CD4-positive, alpha-beta T cell (primary cell): ENCODE data around the gene PIGZ. TPM values are rescaled to one million over a fixed set of nuclear protein-coding genes. Genes with fewer than 3 reads are reported as not detected.

Experiments used
- ATAC-seq: fragments of 200-7000 bp; cut with Tn5 transposase; one replicate; pipeline ENCODE4 v1.10.0; 2022; ENCODE audit warnings: mild to moderate bottlenecking; ENCODE audit not compliant: poor library complexity
- CTCF ChIA-PET: fragments of 350-600 bp; sonication (Branson Sonifier 250); formaldehyde crosslinking; loops from one replicate; lab custom pipeline; 2021; ENCODE audit warnings: antibody characterized with exemption, inconsistent platforms; lab: Charles Lee
- POLR2A ChIA-PET: fragments of 350-600 bp; sonication (Branson Sonifier 250); formaldehyde crosslinking; loops from one replicate; lab custom pipeline; 2021; ENCODE audit warnings: antibody characterized with exemption, inconsistent platforms; lab: Charles Lee
- DNase-seq, 14 experiments: peaks; one replicate each; pipeline ENCODE4 v3.0.0-alpha.2; 2013 to 2020; ENCODE audit warnings: mixed read lengths in 2 of 14
- H3K27ac ChIP-seq, 2 donors: one replicate each; pipeline versions ENCODE4 v1.5.1 to v1.7.0; 2013; ENCODE audit warnings: low read length in 2 of 2, low read depth in 1 of 2, mild to moderate bottlenecking in 1 of 2
- H3K27me3 ChIP-seq, 2 experiments: 1 replicate in 1 of 2; 2 replicates in 1 of 2; pipeline versions ENCODE4 v1.6.1 to v1.7.0; 2013; ENCODE audit warnings: low read length in 2 of 2, control low read depth in 1 of 2, mild to moderate bottlenecking in 1 of 2, moderate library complexity in 1 of 2; ENCODE audit not compliant: insufficient read depth in 2 of 2, control insufficient read depth in 1 of 2
- H3K36me3 ChIP-seq: one replicate; pipeline ENCODE4 v1.6.1; 2013; ENCODE audit warnings: low read length, control low read depth; ENCODE audit not compliant: insufficient read depth
- H3K4me1 ChIP-seq: one replicate; pipeline ENCODE4 v1.6.1; 2013; ENCODE audit warnings: low read length, control low read depth; ENCODE audit not compliant: insufficient read depth
- H3K4me3 ChIP-seq: one replicate; pipeline ENCODE4 v1.5.1; 2013; ENCODE audit warnings: mild to moderate bottlenecking, low read length, moderate library complexity
- H3K9me3 ChIP-seq, 2 experiments: 1 replicate in 1 of 2; 2 replicates in 1 of 2; pipeline versions ENCODE4 v1.6.1 to v1.7.0; 2013; ENCODE audit warnings: low read length in 2 of 2, mild to moderate bottlenecking in 2 of 2, control low read depth in 1 of 2, moderate library complexity in 1 of 2; ENCODE audit not compliant: control insufficient read depth in 1 of 2, insufficient read depth in 1 of 2
- H3K27ac Mint-ChIP-seq: one replicate; pipeline ENCODE4 v1.8.0; 2020; ENCODE audit warnings: mixed read lengths
- H3K27me3 Mint-ChIP-seq: one replicate; pipeline ENCODE4 v1.8.0; 2021; ENCODE audit warnings: mixed read lengths
- H3K36me3 Mint-ChIP-seq: one replicate; pipeline ENCODE4 v1.8.0; 2021; ENCODE audit warnings: low read depth, mixed read lengths
- H3K4me1 Mint-ChIP-seq: one replicate; pipeline ENCODE4 v1.8.0; 2021; ENCODE audit warnings: low read depth, mixed read lengths
- H3K4me3 Mint-ChIP-seq: one replicate; pipeline ENCODE4 v1.8.0; 2020; ENCODE audit warnings: mild to moderate bottlenecking, mixed read lengths
- H3K9me3 Mint-ChIP-seq: one replicate; pipeline ENCODE4 v1.8.0; 2020; ENCODE audit warnings: mixed read lengths
- CTCF ChIP-seq: fragments of 200-600 bp; IDR thresholded peaks from one replicate; pipeline ENCODE4 v1.8.0; 2022; ENCODE audit warnings: antibody characterized with exemption, mild to moderate bottlenecking
- intact Hi-C, 2 experiments: fragments of 100-400 bp; cut with DNase I in 1 of 2; cut with micrococcal nuclease in 1 of 2; formaldehyde crosslinking; loops; one replicate each; pipeline versions ENCODE4 v1.15.1 to v1.9.0; 2023 to 2025; cut with DNase I, micrococcal nuclease
- total RNA-seq, 174 experiments: library from RNA in 2 of 174; stranded (reverse) in 2 of 174; gene quantifications; one replicate each; pipeline ENCODE4 v1.2.3 and lab custom pipeline; 2021 to 2026

PIGZ gene
- total RNA-seq, 2 experiments from 2014 or later, result 0.33 to 0.61 TPM

GRCh38 chr3:197009532-197010019 is 40.9 kb upstream of the PIGZ start:
- Mint-ChIP-seq H3K27ac (no peak overlapping the region), H3K36me3 (no peaks in the 10 kb centered on the region), H3K9me3 (no peaks in the 10 kb centered on the region), H3K4me3 (no peak overlapping the region), H3K27me3 (no peaks in the 10 kb centered on the region), H3K4me1 (no peaks in the 10 kb centered on the region)
- CTCF ChIA-PET, result no interaction called here
- no peak for ATAC-seq
- DNase-seq, result no peak
- Histone ChIP-seq H3K36me3 (no peaks in the 10 kb centered on the region), H3K4me1 (no peaks in the 10 kb centered on the region), H3K4me3 (no peak overlapping the region), H3K9me3 (no peaks in the 10 kb centered on the region), H3K27ac (no peak overlapping the region), H3K27me3 (no peaks in the 10 kb centered on the region)
- intact Hi-C loops, result loop anchor here in 1 of 2 experiments (10.0 kb wide), 1 partner anchor 175 kb away; no protein-coding TSS in a partner anchor
- TF ChIP-seq CTCF, result no peak
- POLR2A ChIA-PET, result no interaction called here

GRCh38 chr3:197008436-197009209 is 40.0 kb upstream of the PIGZ start:
- DNase-seq, result no peak
- Mint-ChIP-seq H3K36me3 (no peaks in the 10 kb centered on the region), H3K9me3 (no peaks in the 10 kb centered on the region), H3K4me3 (no peak overlapping the region), H3K4me1 (peaks cover 8% of the 10 kb centered on the region), H3K27ac (no peak overlapping the region), H3K27me3 (no peaks in the 10 kb centered on the region)
- CTCF ChIA-PET, result no interaction called here
- TF ChIP-seq CTCF, result no peak
- H3K4me1 ChIP-seq, result peaks cover 8% of the 10 kb centered on the region
- H3K9me3 ChIP-seq, result no peaks in the 10 kb centered on the region
- intact Hi-C loops, result loop anchor here in 1 of 2 experiments (10.0 kb wide), 1 partner anchor 176 kb away; no protein-coding TSS in a partner anchor
- no peak for ATAC-seq
- POLR2A ChIA-PET, result no interaction called here
- H3K4me3 ChIP-seq, result no peak overlapping the region
- H3K36me3 ChIP-seq, result no peaks in the 10 kb centered on the region
- no peak overlapping the region for H3K27ac ChIP-seq
- no peaks in the 10 kb centered on the region for H3K27me3 ChIP-seq

- Mint-ChIP-seq H3K27me3 (no peaks in the 10 kb centered on the region), H3K9me3 (no peaks in the 10 kb centered on the region), H3K27ac (no peak overlapping the region), H3K4me1 (peaks cover 8% of the 10 kb centered on the region), H3K4me3 (no peak overlapping the region), H3K36me3 (no peaks in the 10 kb centered on the region)
- ChIA-PET CTCF (no interaction called here), POLR2A (no interaction called here)
- H3K4me1 ChIP-seq, result peaks cover 11% of the 10 kb centered on the region
- H3K27ac ChIP-seq, result no peak overlapping the region
- no peak overlapping the region for H3K4me3 ChIP-seq
- intact Hi-C loops, result loop anchor here in 1 of 2 experiments (10.0 kb wide), 1 partner anchor 177 kb away; no protein-coding TSS in a partner anchor
- TF ChIP-seq CTCF, result no peak
- no peak for DNase-seq
- no peaks in the 10 kb centered on the region for H3K36me3 ChIP-seq
- no peak for ATAC-seq
- no peaks in the 10 kb centered on the region for H3K27me3 ChIP-seq
- H3K9me3 ChIP-seq, result no peaks in the 10 kb centered on the region
Measured at GRCh38 chr3:197007953-197008352, 39.3 kb upstream of the PIGZ start.
